HG02981 (cell line): Measurements from ENCODE around the gene TNFSF9.
"Not testable (repeated sequence)": the region's sequence is repeated elsewhere in the genome, so short reads cannot be mapped to it uniquely, and the experiment has no call there.

Source experiments
- ATAC-seq: cut with Tn5 transposase; IDR thresholded peaks from one replicate; pipeline ENCODE4 v1.9.1; 2021; ENCODE audit warnings: mild to moderate bottlenecking, moderate library complexity; ENCODE audit not compliant: unreplicated experiment

TNFSF9 gene

GRCh38 chr19:6570764-6571163 is 39.9 kb downstream of the TNFSF9 start:
- ATAC-seq, result no peak

- ATAC-seq, result no peak
These were observed 40.3 kb downstream of the TNFSF9 start for GRCh38 chr19:6571167-6571566.

- ATAC-seq, result no peak
These were observed 41.4 kb downstream of the TNFSF9 start for GRCh38 chr19:6572217-6572616.

- ATAC-seq, result no peak
These were observed 42.5 kb downstream of the TNFSF9 start for GRCh38 chr19:6573350-6573749.

- peak; percentile 1 for ATAC-seq
These were observed 46.1 kb downstream of the TNFSF9 start for GRCh38 chr19:6576869-6577475.

- peak; percentile 69 for ATAC-seq
These were observed 46.8 kb downstream of the TNFSF9 start for GRCh38 chr19:6577476-6578125.

- no peak for ATAC-seq
These were observed 48.8 kb downstream of the TNFSF9 start for GRCh38 chr19:6579450-6580178.

GRCh38 chr19:6580313-6580712 is 49.5 kb downstream of the TNFSF9 start:
- ATAC-seq, result no peak

- not testable (repeated sequence) for ATAC-seq
These were observed 52.0 kb downstream of the TNFSF9 start for GRCh38 chr19:6582515-6583484.
